CD14-positive monocyte (primary cell): ENCODE results near the gene GRIK3. TPM values are rescaled to one million over a fixed set of nuclear protein-coding genes. Genes with fewer than 3 reads are reported as not detected.

Source experiments
- DNase-seq, 3 donors: peaks; one replicate each; pipeline ENCODE4 v3.0.0-alpha.2; 2011 to 2022
- H2AFZ ChIP-seq: 2 replicates; pipeline ENCODE4 v1.6.0; 2012; ENCODE audit warnings: mild to moderate bottlenecking, low read depth, low read length, inconsistent platforms; ENCODE audit not compliant: insufficient read depth, poor library complexity, severe bottlenecking
- H3K27ac ChIP-seq, 2 donors: 1 replicate in 1 of 2; 2 replicates in 1 of 2; pipeline ENCODE4 v1.5.1; 2012 to 2013; ENCODE audit warnings: low read length in 2 of 2, control low read depth in 1 of 2, inconsistent platforms in 1 of 2, low read depth in 1 of 2, mild to moderate bottlenecking in 1 of 2
- H3K27me3 ChIP-seq, 2 donors: one replicate each; pipeline versions ENCODE4 v1.6.0 to v1.6.1; 2011 to 2013; ENCODE audit warnings: low read length in 2 of 2; ENCODE audit not compliant: control insufficient read depth in 2 of 2, insufficient read depth in 2 of 2
- H3K36me3 ChIP-seq, 2 donors: replicated peaks in 1 of 2; 1 replicate in 1 of 2; 2 replicates in 1 of 2; pipeline versions ENCODE4 v1.5.1 to v1.6.1; 2012 to 2013; ENCODE audit warnings: low read length in 2 of 2, control low read depth in 1 of 2, inconsistent platforms in 1 of 2, mild to moderate bottlenecking in 1 of 2; ENCODE audit not compliant: insufficient read depth in 2 of 2, control insufficient read depth in 1 of 2
- H3K4me1 ChIP-seq, 2 donors: 1 replicate in 1 of 2; 2 replicates in 1 of 2; pipeline versions ENCODE4 v1.5.1 to v1.6.1; 2012 to 2013; ENCODE audit warnings: low read length in 2 of 2, control low read depth in 1 of 2, inconsistent platforms in 1 of 2, mild to moderate bottlenecking in 1 of 2, moderate library complexity in 1 of 2; ENCODE audit not compliant: insufficient read depth in 2 of 2, control insufficient read depth in 1 of 2
- H3K4me2 ChIP-seq: replicated peaks from 2 replicates; pipeline ENCODE3; 2012; ENCODE audit warnings: low read length, moderate library complexity, mild to moderate bottlenecking; ENCODE audit not compliant: poor library complexity, severe bottlenecking; ENCODE audit errors: extremely low read depth
- H3K4me3 ChIP-seq, 3 experiments: fragments of 200-600 bp in 1 of 3; sonication (generic) in 1 of 3; replicated peaks in 1 of 3; 1 replicate in 2 of 3; 2 replicates in 1 of 3; pipeline ENCODE4 v1.5.1; 2011 to 2013; ENCODE audit warnings: low read length in 3 of 3, mild to moderate bottlenecking in 3 of 3, control low read depth in 2 of 3, low read depth in 2 of 3, inconsistent platforms in 1 of 3, moderate library complexity in 1 of 3
- H3K79me2 ChIP-seq: 2 replicates; pipeline ENCODE4 v1.6.0; 2012; ENCODE audit warnings: mild to moderate bottlenecking, control low read depth, inconsistent platforms, low read length, moderate library complexity; ENCODE audit not compliant: insufficient read depth
- H3K9ac ChIP-seq: 2 replicates; pipeline ENCODE4 v1.6.0; 2017; ENCODE audit warnings: low read length, mild to moderate bottlenecking; ENCODE audit not compliant: insufficient read depth, poor library complexity, severe bottlenecking
- H3K9me3 ChIP-seq, 2 donors: replicated peaks in 1 of 2; 1 replicate in 1 of 2; 2 replicates in 1 of 2; pipeline versions ENCODE4 v1.5.1 to v1.6.1; 2012 to 2013; ENCODE audit warnings: low read length in 2 of 2, control low read depth in 1 of 2; ENCODE audit not compliant: control insufficient read depth in 1 of 2, insufficient read depth in 1 of 2
- H4K20me1 ChIP-seq: 2 replicates; pipeline ENCODE4 v1.6.0; 2012; ENCODE audit warnings: mild to moderate bottlenecking, low read length, control low read depth, moderate library complexity; ENCODE audit not compliant: insufficient read depth
- H3K27ac Mint-ChIP-seq, 7 donors: one replicate each; pipeline ENCODE4 v1.8.0; 2020; ENCODE audit warnings: mild to moderate bottlenecking in 7 of 7, mixed read lengths in 7 of 7, moderate library complexity in 6 of 7, inconsistent platforms in 2 of 7
- H3K27me3 Mint-ChIP-seq, 3 donors: one replicate each; pipeline ENCODE4 v1.8.0; 2021 to 2022; ENCODE audit warnings: low read depth in 3 of 3, mild to moderate bottlenecking in 3 of 3, mixed read lengths in 3 of 3, moderate library complexity in 3 of 3, inconsistent platforms in 1 of 3
- H3K36me3 Mint-ChIP-seq, 2 donors: one replicate each; pipeline ENCODE4 v1.8.0; 2020; ENCODE audit warnings: mixed read lengths in 2 of 2, inconsistent platforms in 1 of 2, mild to moderate bottlenecking in 1 of 2
- H3K4me1 Mint-ChIP-seq: one replicate; pipeline ENCODE4 v1.8.0; 2020; ENCODE audit warnings: mild to moderate bottlenecking, mixed read lengths
- H3K4me3 Mint-ChIP-seq, 2 donors: one replicate each; pipeline ENCODE4 v1.8.0; 2020; ENCODE audit warnings: mild to moderate bottlenecking in 2 of 2, mixed read lengths in 2 of 2, moderate library complexity in 1 of 2
- H3K9me3 Mint-ChIP-seq, 7 donors: one replicate each; pipeline ENCODE4 v1.8.0; 2020 to 2022; ENCODE audit warnings: mixed read lengths in 7 of 7, mild to moderate bottlenecking in 6 of 7, moderate library complexity in 6 of 7, inconsistent platforms in 2 of 7
- CTCF ChIP-seq: fragments of 200-600 bp; IDR thresholded peaks from one replicate; pipeline ENCODE4 v1.8.0; 2022; ENCODE audit warnings: antibody characterized with exemption, mild to moderate bottlenecking
- WGBS: methylation state at CpG from one replicate; pipeline ENCODE4 v1.1.5; 2013; ENCODE audit warnings: missing lambda C conversion rate; ENCODE audit not compliant: insufficient coverage; 5-methylcytosine and 5-hydroxymethylcytosine counted together
- intact Hi-C, 2 donors: fragments of 100-400 bp; cut with micrococcal nuclease; formaldehyde crosslinking; loops; one replicate each; pipeline versions ENCODE4 v1.15.0 to v1.15.1; 2023
- polyA plus RNA-seq, 3 donors: library from polyadenylated mRNA; depleted of rRNA in 1 of 3; unstranded in 2 of 3; stranded (reverse) in 1 of 3; fragments of 300-500 nt in 2 of 3; fragments of >200 nt in 1 of 3; fragmentation: Illumina TruSeq in 2 of 3; gene quantifications; 1 replicate in 2 of 3; 2 replicates in 1 of 3; pipeline ENCODE4 v1.2.3, GENCODE V29; 2012 to 2021

GRIK3 gene
- polyA plus RNA-seq, 3 donors: not detected

GRCh38 chr1:36796733-36797132, 237.6 kb downstream of the GRIK3 start:
- no peak for DNase-seq
- no peaks in the 10 kb centered on the region for H3K4me1 ChIP-seq
- Mint-ChIP-seq H3K27me3 (no peaks in the 10 kb centered on the region), H3K27ac (no peak overlapping the region), H3K9me3 (peaks cover 0 to 2% (median 0%) of the 10 kb centered on the region in 7 donors), H3K4me1 (no peaks in the 10 kb centered on the region), H3K4me3 (no peak overlapping the region), H3K36me3 (no peaks in the 10 kb centered on the region)
- H3K9me3 ChIP-seq: no peaks in the 10 kb centered on the region
- H2AFZ ChIP-seq: no peak overlapping the region
- no peak overlapping the region for H3K4me3 ChIP-seq
- no peaks in the 10 kb centered on the region for H3K79me2 ChIP-seq
- WGBS: 78% methylated on average over 4 of the region's 5 CpGs
- no peak for TF ChIP-seq CTCF
- H3K36me3 ChIP-seq: no peaks in the 10 kb centered on the region
- intact Hi-C loops: no loop called here
- H4K20me1 ChIP-seq: no peaks in the 10 kb centered on the region
- H3K27ac ChIP-seq: no peak overlapping the region
- no peak overlapping the region for H3K9ac ChIP-seq
- H3K27me3 ChIP-seq: no peaks in the 10 kb centered on the region
- H3K4me2 ChIP-seq: no peak overlapping the region

DNA sequence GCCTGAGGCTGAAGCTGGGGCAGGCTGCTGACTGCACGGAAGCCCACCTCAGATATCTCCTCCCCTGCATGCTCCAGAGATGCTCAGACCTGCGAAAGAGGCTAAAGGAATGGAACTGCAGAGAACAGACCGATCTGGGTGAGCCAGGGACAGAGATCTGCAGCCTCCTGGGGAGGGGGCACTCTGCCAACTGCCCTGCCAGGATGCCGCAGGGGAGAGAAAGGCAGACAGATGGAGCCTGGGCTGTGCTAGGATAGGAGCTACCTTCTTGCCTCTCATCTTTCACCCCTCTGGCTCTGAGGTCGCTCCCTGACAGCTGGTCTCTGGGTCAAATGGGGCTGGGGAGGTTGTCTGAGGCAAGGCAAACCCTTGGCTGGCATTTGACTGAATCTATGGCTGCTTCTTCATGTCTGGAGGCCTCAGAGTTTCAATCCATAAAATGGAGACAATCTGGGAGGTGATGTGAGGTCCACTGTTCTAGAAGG, 238.2 kb downstream of the GRIK3 start:
- H3K9ac ChIP-seq: no peak overlapping the region
- TF ChIP-seq CTCF: no peak
- intact Hi-C loops: no loop called here
- no peaks in the 10 kb centered on the region for H3K79me2 ChIP-seq
- no peaks in the 10 kb centered on the region for H4K20me1 ChIP-seq
- H3K4me2 ChIP-seq: no peak overlapping the region
- DNase-seq: no peak
- H3K4me3 ChIP-seq: no peak overlapping the region
- no peaks in the 10 kb centered on the region for H3K36me3 ChIP-seq
- no peaks in the 10 kb centered on the region for H3K27me3 ChIP-seq
- WGBS: 90% methylated on average over 2 of the region's 5 CpGs
- H2AFZ ChIP-seq: no peak overlapping the region
- peaks cover 0 to 2% (median 0%) of the 10 kb centered on the region in 7 donors for H3K9me3 Mint-ChIP-seq
- H3K4me1 Mint-ChIP-seq: no peaks in the 10 kb centered on the region
- no peaks in the 10 kb centered on the region for H3K4me1 ChIP-seq
- no peak overlapping the region for H3K27ac ChIP-seq
- H3K27ac Mint-ChIP-seq: no peak overlapping the region
- no peaks in the 10 kb centered on the region for H3K9me3 ChIP-seq
- no peaks in the 10 kb centered on the region for H3K36me3 Mint-ChIP-seq
- H3K27me3 Mint-ChIP-seq: peaks cover 0 to 3% (median 0%) of the 10 kb centered on the region in 3 donors
- no peak overlapping the region for H3K4me3 Mint-ChIP-seq
